Activated CD8-positive, alpha-beta memory T cell treated with anti-CD3 and anti-CD28 coated beads, Interleukin-2, amount 50 U/mL, for 24 hours (primary cell): ENCODE data around the gene OVAAL.
"Not testable (repeated sequence)": the region's sequence is repeated elsewhere in the genome, so short reads cannot be mapped to it uniquely, and the experiment has no call there.

ENCODE experiments used
- DNase-seq: peaks from one replicate; pipeline ENCODE4 v3.0.0-alpha.2; 2020; ENCODE audit errors: extremely low read depth

OVAAL gene

DNA sequence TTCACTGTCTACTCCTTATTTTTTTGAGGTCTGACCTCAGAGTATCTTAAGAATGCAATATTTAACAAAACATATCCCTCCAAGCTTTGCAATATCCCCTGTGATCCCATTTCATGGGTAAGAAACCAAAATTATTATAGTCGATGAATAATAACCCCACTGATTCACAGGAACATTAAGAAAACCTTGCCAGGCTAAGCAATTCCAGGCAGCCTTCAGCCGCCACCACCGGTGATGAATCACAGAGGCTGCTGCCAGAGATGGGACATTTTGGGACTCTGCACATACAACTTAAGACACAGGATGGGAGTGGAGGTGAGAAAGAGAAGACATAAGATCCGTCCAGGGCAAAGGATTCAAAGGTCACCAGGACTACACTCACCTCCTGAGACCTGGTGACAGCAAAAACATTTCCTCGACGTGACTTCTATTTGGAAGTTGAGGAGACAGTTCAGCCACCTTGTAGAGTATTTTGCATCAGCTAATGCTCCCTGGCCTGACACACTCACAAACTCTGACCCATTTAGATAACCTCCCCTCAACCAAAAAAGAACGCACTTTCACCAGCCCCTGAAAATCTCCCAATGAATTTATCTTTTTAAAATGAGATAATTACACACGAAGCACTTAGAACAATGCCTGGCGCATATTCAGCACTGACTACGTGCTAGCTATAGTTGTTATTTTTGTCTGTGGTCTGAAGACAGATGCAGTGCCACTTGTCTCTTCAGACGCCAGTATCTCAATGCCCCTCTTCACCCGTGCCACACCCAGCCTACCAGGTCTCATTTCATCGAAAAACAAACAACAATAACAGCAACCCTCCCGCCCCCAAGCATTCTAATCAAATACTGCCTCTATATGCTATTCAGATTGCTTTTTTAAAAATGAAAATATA is 17.8 kb upstream of the OVAAL start:
- DNase-seq: no peak

DNA sequence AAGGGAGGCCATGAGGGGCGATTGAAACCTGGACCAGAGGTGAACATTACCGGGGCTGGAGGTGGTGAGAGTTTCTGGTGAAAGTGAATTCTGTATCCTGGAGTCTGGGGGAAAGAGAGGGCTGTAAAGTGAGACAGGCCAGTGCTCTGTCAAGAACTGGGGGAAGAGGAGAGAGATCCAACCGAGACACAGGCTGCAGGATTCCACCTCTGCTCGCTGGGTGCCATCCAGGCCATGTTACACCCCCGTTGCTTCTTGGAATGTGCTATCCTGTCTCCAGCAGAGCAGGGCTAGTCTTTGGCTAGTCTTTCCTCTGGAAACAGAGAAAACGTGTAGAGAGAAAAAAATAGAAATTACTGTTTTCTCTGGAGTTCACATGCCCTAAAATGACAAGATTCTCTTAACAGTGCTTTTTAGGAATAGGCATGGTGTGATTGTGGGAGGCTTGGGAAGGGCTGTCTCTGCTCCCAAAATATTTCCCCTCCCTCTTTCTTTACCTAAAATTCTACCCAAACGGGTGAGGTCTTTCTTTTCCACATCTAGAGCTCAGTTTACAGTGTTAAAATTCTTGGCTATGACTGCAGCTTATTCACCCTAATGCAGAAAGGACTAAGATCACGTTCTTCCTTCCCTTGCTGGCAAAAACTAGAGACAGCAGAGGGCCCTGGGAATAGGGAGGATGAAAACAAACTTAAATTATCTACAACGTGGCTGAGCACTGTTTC is 16.5 kb upstream of the OVAAL start:
- DNase-seq: no peak

GRCh38 chr1:180542838-180543145 is 16.0 kb upstream of the OVAAL start:
- no peak for DNase-seq

DNA sequence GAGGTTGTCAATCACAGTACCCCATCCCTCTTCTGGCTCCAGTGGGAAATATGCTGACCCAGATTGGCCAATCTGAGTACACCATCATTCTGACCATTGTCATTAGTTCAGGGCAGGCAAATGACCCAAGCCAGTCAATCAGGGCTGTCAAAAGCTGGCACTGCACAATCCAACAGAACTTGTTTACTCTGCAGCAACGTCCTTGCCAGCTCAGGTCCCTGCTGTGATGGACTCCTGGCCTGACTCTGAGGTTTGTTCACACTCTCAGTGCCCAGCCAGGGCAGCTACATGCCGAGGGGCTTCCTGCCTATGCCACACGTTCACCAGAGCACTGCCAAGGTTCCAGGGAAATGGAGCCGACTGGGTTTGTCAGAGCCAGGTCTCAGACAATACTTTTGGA is 14.7 kb upstream of the OVAAL start:
- DNase-seq: no peak

GRCh38 chr1:180545991-180546390 is 12.8 kb upstream of the OVAAL start:
- DNase-seq: no peak

- no peak for DNase-seq
Measured at GRCh38 chr1:180548686-180549317, 10.0 kb upstream of the OVAAL start.

DNA sequence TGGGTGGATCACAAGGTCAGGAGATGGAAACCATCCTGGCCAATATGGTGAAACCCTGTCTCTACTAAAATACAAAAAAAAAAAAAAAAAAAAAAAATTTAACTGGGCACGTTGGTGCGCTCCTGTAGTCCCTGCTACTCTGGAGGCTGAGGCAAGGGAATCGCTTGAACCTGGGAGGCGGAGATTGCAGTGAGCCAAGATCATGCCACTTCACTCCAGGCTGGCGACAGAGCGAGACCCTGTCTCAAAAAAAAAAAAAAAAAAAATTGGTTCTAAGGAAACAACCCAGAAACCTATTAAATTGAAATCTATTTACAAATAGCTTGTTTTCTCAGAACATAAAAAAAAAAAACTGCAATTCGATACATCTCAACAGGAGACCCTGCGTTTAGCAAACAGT is 9.0 kb upstream of the OVAAL start:
- DNase-seq: not testable (repeated sequence)

- no peak for DNase-seq
Measured at GRCh38 chr1:180550241-180550640, 8.5 kb upstream of the OVAAL start.

DNA sequence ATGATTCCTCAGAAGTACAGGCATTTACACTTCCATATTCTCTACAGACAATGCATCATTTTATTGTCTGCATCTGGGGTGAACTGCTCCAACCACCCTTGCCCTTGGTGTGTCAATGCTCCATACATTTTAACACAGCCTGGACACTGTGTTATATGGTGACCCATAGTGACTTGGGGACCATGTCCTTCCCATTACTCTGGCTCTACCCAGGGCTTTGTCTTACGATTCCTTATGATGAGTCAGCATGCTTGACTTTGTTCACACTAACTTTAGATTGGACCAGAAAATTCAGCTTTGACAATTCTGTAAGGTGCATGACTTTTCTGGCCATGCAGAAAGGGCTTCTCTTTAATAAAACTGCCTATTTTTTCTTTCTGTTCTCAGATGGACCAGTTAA is 6.8 kb upstream of the OVAAL start:
- DNase-seq: no peak

DNA sequence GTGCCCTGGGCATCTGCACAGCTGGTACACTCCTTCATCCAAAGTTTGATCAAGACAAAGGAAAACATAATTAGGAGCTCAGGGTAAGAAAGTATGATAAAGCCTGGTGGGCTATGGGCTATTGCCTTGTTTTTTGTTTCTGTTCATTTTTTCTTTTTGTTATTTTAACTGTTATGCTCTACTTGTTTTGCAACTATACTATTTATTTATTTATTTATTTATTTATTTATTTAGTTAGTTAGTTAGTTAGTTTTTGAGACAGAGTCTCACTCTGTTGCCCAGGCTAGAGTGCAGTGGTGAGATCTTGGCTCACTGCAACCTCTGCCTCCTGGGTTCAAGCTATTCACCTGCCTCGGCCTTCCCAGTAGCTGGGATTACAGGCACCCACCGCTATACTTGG is 5.7 kb upstream of the OVAAL start:
- DNase-seq: not testable (repeated sequence)

DNA sequence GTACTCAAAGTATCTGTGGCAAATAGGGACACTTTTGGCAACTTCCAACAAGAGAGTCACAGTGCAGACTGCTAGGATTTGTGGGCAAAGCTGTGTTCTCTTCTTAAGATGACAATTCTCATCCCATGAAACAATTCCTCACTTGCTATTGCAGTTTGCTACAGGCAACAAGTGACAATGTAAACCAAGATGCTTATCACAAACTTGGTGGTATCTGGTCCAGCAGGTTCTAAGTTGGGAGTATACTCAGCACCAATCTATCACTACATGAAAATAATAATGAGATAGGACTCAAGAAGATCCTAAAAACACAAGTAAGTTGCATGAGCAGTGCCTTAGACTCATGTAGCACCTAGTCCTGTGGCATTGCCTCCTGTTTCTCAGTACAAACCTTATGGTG is 3.4 kb upstream of the OVAAL start:
- no peak for DNase-seq

GRCh38 chr1:180560200-180560867 is 1.6 kb downstream of the OVAAL start:
- DNase-seq: no peak

DNA sequence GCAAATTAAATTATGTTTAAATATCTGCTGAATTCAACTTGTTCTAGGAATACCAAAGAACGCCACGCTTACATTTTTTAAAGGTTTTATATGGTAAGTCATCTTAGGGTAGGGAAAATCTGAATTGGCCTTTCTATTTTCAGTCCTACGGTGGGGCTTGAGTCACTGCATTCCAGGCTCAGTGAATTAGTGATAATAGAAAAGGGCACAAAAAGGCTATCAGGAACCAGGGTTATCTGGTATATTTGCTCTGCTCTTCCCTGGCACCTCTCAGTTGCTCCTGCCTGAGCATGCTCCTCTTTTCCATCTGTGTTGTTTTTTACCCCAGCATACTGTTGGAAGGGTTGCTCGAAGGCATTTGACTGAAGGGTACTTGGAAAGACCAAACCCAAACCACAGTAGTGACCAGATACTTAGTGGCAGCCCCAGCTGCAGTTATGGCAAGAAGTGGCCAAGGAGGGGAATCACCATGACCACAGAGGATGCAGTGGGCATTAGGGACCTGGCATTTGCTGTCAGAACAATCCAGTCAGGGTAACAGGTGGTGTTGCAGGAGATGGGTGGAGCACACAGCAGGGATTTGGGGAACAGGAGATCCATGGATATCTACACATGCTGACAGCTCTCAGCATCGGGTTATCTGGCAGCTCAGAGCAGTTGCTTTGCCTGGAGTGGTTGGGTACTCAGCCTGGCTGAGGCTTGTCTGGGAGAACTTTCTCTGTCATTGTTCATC is 2.3 kb downstream of the OVAAL start:
- no peak for DNase-seq

DNA sequence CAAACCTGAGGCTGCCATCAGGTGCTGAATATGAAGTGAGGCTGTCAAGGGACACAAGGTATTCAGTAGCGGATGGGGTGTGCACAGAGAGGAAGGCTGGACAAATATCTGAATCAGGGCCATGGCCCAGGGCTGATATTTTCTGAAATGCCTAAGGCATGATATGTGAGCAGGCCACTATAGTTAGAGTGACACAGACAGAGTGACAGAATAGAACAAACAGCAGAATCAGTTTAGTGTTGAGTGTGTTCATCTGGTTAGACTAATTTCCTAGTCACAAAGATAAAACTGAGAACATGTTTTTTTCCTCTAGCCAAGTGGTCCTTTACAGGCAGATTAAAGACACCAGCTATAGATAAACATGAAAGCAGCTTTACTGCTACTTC is 3.9 kb downstream of the OVAAL start:
- DNase-seq: no peak

DNA sequence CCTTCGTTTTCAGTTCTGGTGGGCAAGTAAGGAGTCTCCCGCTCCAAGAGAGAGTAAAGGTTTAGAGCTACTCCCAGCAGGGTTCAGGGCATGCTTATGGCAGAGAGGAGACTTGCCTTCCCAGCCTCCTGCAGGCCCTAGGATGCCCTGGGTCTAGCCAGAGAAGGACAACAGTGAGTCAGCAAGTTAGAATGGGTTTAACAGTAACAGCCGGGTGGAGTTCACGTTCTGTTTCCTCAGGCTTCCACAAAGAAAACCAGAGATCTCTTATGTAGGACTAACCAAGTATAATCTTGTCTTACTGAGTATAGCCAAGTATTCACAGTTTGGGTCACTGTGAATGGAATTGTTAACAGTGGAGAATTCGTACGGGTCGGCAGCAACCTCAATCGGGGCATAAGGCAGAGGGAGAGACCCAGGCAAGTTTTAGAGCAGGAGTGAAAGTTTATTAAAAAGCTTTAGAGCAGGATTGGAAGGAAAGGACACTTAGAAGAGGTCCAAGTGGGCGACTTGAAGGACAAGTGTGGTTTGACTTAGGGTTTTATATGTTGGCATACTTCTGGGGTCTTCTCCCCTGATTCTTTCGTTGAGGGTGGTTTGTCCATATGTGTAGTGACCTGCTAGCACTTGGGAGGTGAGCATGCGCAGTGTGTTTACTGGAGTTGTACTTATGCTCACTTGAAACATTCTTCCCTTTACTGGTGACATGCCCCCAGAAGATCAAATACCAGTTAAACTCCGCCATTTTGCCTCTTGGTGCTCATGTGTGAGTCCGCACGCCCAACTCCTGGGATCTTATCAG is 4.5 kb downstream of the OVAAL start:
- no peak for DNase-seq

- DNase-seq: no peak
Measured at GRCh38 chr1:180565121-180565871, 6.5 kb downstream of the OVAAL start.

- DNase-seq: no peak
Measured at GRCh38 chr1:180566026-180566425, 7.3 kb downstream of the OVAAL start.

DNA sequence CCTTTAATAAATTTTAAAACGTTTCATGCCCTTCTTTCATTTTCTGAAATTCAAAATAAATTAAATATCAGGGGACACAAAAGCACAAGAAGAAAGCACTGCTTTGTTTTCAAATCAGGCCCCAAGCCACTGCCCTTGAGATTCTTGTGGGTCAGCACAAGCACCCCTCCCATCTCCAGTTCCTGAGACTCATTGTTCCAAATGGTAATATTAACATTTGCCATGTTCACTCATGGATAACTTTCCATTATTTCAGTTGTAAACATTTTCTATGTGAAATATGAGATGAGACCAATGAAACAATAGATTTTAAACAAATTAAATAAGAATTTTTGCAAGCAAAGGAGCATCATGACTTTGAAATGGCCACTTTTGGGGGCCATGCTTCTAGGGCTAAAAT is 7.7 kb downstream of the OVAAL start:
- DNase-seq: no peak

DNA sequence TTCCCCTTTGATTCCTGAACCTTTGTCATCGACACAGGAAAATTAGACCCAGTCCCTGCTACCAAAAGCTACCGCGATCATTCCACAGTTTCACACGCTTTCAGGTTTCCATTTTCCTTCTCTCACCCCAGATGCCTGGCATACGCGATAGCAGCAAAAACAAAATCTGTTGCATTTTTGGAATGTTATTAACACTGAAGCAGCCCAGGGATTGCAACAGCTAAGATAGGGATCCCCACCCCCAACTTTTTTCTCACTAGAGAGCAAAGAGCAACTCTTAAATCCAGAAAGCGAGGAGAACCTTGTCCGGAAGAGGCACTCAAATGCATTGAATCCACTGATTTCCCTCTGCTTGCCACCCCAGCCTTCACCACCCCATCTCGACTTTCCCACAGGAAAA is 8.9 kb downstream of the OVAAL start:
- no peak for DNase-seq

DNA sequence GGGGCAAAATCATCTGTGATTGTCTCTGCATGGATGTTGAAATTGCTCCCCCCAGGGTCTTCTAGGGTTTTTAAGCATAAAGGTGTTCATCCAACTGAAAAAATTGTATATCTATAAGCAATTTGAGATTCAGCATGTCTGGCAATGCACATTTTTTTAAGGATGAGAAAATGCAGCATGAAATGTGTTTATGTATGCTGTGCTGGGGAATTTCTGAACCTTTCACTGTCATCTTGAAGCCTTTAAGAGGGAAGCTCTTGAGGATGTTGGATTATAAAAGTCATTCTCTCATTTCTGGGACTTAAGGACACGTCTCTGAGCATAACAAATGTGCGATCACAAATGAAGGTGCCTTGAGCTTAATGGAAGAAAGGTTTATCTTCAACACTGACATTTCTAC is 9.4 kb downstream of the OVAAL start:
- DNase-seq: no peak
